CD1c-positive myeloid dendritic cell (primary cell): ENCODE results near the gene NSMCE3.

ENCODE experiments used
- DNase-seq: peaks from one replicate; pipeline ENCODE4 v3.0.0-alpha.2; 2016; ENCODE audit errors: extremely low spot score

NSMCE3 gene

DNA sequence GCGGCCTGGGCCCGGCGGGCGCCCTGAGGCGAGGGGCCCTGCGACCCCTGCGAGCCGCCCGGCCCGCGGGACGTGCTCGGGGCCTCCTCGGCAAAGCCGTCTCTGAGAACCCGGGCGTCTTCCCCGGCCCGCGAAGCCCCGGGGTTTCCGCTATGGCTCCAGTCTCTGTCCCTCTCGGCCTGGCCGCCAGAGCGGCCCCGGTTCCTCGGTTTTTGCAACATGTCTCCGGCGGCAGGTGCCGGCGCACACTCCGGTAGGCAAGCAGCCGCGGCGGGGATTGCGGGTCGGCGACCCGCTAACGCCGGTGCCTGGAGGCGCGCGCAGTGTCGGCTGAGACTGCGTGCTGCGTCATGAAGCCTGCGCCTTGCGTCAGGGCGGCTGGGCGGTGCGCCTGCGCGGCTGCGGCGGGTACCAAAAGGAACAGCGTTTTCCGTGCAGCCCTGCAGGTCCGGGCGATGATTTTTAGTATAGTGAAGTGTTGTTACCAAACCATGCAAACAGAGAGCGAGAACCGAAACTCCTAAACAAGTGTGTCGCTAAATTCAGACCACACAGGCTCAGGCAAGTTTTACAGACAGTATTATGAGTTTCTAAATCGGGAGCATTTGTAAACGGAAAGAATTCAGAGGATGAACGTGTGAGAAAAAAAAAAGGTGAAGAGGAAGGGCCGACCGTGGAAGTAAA, at the start of gene NSMCE3:
NSMCE3 (minus strand) TSS at position 338 of the 684 bp plus-strand sequence; CDS start at position 221, 117 bp downstream.
- DNase-seq: peak; percentile 96

- DNase-seq: no peak
Measured at GRCh38 chr15:29316422-29316821, 46.8 kb upstream of the NSMCE3 start.

DNA sequence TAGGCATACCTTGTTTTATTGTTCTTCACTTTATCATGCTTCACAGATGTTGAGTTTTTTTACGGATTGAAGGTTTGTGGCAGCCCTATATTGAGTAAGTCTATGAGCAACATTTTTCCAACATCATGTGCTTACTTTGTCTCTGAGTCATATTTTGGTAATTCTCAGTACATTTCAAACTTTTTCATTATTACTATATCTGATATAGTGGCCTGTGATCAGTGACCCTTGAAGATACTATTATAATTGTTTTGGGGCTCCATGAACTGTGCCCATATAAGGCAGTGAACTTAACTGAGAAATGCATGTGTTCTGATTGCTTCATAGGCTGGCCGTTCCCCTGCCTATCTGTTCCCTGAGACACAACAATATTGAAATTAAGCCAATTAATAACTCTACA, 42.8 kb upstream of the NSMCE3 start:
- no peak for DNase-seq

GRCh38 chr15:29311696-29312095, 42.1 kb upstream of the NSMCE3 start:
- DNase-seq: no peak

- no peak for DNase-seq
Measured at GRCh38 chr15:29309139-29309538, 39.5 kb upstream of the NSMCE3 start.

DNA sequence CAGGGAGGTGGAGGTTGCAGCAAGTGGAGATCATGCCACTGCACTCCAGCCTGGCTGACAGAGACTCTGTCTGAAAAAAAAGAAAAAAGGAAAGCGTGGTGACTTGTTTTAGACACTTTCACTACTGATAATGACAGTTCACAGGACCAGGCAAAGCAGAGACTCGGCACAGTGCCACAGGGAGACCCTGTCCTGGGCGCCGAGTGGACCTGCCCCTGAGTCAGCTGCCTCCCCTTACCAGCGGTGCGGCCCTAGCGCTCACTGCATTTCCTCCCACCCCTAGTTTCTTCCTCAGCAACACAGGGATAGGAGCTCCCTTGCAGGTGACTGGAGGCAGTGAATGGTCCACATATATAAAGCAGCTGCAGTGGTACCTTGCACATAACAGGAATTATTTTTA, 38.7 kb upstream of the NSMCE3 start:
- no peak for DNase-seq

DNA sequence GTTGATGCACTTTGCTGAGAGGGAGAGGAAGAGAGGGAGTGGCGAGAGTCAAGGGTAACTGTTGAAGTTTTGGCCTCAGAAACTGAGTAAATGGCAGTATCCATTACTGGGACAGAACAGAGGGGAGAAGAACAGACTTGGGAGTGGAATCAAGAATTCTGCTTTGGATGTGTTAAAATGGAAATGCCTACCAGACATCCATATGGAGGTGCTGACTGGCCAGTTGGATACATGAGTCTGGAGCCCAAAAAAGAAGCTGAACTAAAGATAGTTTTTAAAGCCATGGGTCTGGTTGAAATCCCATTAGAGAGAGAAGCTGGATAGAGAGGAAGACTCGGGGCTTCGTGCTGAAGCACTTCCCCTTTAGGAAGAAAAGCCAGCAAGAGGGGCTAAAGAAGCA, 35.9 kb upstream of the NSMCE3 start:
- no peak for DNase-seq

GRCh38 chr15:29302871-29303270, 33.2 kb upstream of the NSMCE3 start:
- DNase-seq: no peak

DNA sequence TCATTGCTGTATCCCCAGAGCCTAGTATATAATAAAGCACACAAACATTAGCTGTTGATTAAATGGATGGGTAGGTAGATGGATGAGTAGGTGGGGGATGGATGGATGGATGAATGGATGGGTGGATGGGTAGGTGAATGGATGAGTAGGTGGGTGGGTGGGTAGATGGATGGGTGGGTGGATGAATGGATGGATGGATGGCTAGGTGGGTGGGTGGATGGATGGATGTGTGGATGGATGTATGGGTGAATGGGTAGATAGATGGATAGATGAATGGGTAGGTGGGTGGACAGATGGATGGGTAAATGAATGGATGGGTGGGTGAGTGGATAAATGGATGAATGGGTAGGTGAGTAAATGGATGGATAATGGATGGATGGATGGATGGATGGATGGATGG, 30.2 kb upstream of the NSMCE3 start:
- no peak for DNase-seq

GRCh38 chr15:29299331-29299730, 29.7 kb upstream of the NSMCE3 start:
- no peak for DNase-seq

- DNase-seq: no peak
Measured at GRCh38 chr15:29294732-29295325, 25.2 kb upstream of the NSMCE3 start.

GRCh38 chr15:29291067-29291845, 21.6 kb upstream of the NSMCE3 start:
- no peak for DNase-seq

GRCh38 chr15:29289173-29289572, 19.6 kb upstream of the NSMCE3 start:
- no peak for DNase-seq

- DNase-seq: no peak
Measured at GRCh38 chr15:29285386-29285785, 15.8 kb upstream of the NSMCE3 start.

GRCh38 chr15:29283381-29283780, 13.8 kb upstream of the NSMCE3 start:
- DNase-seq: no peak

DNA sequence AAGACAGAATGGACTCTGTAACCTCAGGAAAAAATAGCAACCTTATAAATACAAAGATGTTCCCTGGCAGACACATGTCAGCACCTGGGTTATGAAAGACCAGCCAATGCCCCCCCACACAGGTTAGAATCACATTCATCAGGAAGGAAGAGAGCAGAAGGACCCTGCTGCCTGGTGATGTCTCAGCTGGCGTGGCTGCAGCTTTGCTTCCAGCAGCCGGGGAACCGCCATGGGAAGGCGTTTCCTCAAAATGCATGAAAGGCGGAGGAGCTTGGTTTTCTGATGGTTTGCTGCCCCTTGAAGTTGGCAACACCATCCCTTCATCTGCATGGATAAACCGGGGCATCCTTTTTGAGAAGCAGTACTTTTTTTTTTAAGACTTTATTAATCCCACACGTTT, 10.9 kb upstream of the NSMCE3 start:
- DNase-seq: no peak

GRCh38 chr15:29278436-29279105, 8.9 kb upstream of the NSMCE3 start:
- no peak for DNase-seq

DNA sequence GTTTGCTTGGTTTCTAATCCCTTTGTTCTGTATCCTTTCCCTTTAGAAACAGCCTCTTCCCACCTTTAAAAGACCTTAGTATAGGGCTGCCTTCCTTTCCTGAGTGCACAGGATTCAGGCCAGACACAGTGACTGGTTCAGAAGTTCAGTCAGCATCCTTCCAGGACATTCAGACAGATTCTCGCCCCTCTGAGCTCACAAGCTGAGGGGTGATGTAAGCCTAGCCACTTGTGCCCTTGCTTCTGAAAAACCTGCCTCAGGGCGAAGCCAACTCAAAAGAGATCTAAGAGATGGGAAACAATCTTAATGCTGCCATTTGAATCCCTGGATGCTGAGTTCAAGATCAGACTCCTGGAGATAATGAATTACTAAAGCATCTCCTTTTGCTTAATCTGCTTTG, 6.7 kb upstream of the NSMCE3 start:
- no peak for DNase-seq

- DNase-seq: no peak
Measured at GRCh38 chr15:29275855-29276254, 6.2 kb upstream of the NSMCE3 start.

DNA sequence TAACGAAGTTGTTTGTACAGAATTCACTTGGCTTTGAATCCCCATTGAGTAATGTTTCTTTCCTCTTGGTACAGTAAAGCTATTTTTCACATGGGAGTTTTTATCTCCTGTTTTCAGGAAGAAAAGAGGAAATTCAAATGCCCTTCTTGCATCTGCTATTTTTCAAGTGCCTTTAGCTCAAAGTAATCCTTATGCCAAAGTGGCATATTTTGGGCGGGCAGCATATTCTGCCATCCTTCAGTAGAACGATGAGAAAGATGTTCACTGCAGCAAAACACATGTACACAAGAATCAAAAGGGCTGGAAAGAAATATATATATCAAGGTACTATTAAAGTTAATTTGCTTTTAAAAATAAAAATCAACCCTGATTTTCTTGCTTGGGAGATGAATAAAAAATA, 5.3 kb upstream of the NSMCE3 start:
- DNase-seq: no peak

DNA sequence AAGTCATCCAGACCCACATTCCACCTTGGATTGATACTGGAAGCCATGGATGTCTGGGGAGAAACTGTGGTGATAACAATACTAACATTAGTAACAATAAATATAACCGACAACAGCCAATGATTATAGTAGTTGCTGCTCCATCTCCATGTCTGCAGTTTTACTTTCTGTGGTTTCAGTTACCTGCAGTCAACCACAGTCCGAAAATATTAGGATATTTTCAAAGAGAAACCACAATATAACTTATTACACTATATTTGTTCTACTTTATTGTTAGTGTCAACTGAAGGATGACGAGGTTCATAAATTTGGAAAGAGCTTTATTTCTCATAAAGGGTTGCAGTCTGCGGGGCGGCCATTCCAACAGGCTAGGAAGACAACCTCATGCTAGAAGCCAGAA, 2.6 kb upstream of the NSMCE3 start:
- no peak for DNase-seq

DNA sequence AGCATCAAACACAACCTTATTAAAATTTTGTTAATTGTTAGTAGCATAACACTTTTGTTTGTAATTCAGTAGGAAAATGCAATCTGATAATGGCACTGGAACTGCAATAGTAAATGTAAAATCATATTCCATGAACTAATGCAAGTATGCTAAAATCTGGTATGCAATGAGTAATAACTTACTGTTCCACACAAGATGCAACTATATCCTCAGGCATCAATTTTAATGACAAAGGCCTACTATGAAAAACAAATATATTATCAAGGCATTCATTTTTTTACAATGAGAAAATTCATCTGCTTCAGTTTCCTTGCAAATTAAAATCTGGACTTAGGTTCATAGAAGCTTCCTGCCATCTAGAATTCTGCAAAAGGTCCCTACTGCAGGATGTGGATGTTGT, 1.4 kb upstream of the NSMCE3 start:
- no peak for DNase-seq
